ENCODE results near the gene GPBP1. TPM values are rescaled to one million over a fixed set of nuclear protein-coding genes. Genes with fewer than 3 reads are reported as not detected.

The GPBP1 gene
- polyA plus RNA-seq, 1 of the 3 experiments (the other 2 are of a cell fraction): 11.4 TPM

GRCh38 chr5:57137401-57137800 is 36.5 kb upstream of the GPBP1 start:
- Histone ChIP-seq H4K20me1 (ENCODE audit: insufficient read depth) (no peaks in the 10 kb centered on the region), H3F3A (replicated peaks; ENCODE audit: insufficient read depth) (no peaks in the 10 kb centered on the region), H3K9me3 (no peaks in the 10 kb centered on the region), H3K9ac (no peak overlapping the region), H3K4me1 (ENCODE audit: control insufficient read depth in 1 of 2, insufficient read depth in 2 of 2, low read depth in 1 of 2, low read length in 1 of 2) (no peaks in the 10 kb centered on the region), H2AFZ (ENCODE audit: low read depth) (no peak overlapping the region), H3K27ac (ENCODE audit: low read depth in 2 of 2, low read length in 1 of 2) (no peak overlapping the region), H3K9me2 (no peaks in the 10 kb centered on the region; the same call in 1 of the 2 replicates), H3K79me2 (ENCODE audit: insufficient read depth) (no peaks in the 10 kb centered on the region), H3K4me2 (no peak overlapping the region), H3K4me3 (ENCODE audit: low read depth in 2 of 2, low read length in 1 of 2) (no peak overlapping the region), H3K36me3 (replicated peaks in 1 of 2; ENCODE audit: control insufficient read depth in 1 of 2, insufficient read depth in 2 of 2, low read length in 1 of 2) (no peaks in the 10 kb centered on the region), H3K27me3 (ENCODE audit: insufficient read depth) (no peaks in the 10 kb centered on the region; the same call in 1 of the 2 replicates)
- POLR2A ChIA-PET: interaction anchor here (1.1 kb wide), 1 partner anchor 186 kb away, joined by 4 read pairs; no protein-coding TSS in a partner anchor
- no peak for DNase-seq
- CTCF ChIA-PET: interaction anchor here (0.8 to 3.7 kb wide), 13 partner anchors 9 to 873 kb away, joined by 3 to 23 read pairs (median 6); partner anchors contain the start of gene SETD9
- 53% methylated on average over 2 of the region's 2 CpGs for WGBS (ENCODE audit: low lambda C conversion rate)
- TF ChIP-seq PBX3 (IDR thresholded peaks at IDR 0.05) (no peak), MAX (IDR thresholded peaks at IDR 0.05; ENCODE audit: low read depth) (no peak), NFIC (IDR thresholded peaks at IDR 0.05; ENCODE audit: borderline replicate concordance) (no peak), MXI1 (IDR thresholded peaks at IDR 0.05; ENCODE audit: low read depth, low read length) (no peak), IRF3 (IDR thresholded peaks at IDR 0.05; ENCODE audit: low read depth, low read length) (no peak)

GRCh38 chr5:57152316-57152715 is 21.5 kb upstream of the GPBP1 start:
- H3K36me3 ChIP-seq (replicated peaks in 1 of 2; ENCODE audit: control insufficient read depth in 1 of 2, insufficient read depth in 2 of 2, low read length in 1 of 2): no peaks in the 10 kb centered on the region
- H4K20me1 ChIP-seq (ENCODE audit: insufficient read depth): no peaks in the 10 kb centered on the region
- no peak overlapping the region for H3K4me3 ChIP-seq (ENCODE audit: low read depth in 2 of 2, low read length in 1 of 2)
- H3F3A ChIP-seq (replicated peaks; ENCODE audit: insufficient read depth): no peaks in the 10 kb centered on the region
- H3K27ac ChIP-seq (ENCODE audit: low read depth in 2 of 2, low read length in 1 of 2): no peak overlapping the region
- CTCF ChIA-PET: no interaction called here
- no peak overlapping the region for H2AFZ ChIP-seq (ENCODE audit: low read depth)
- DNase-seq: no peak
- TF ChIP-seq POLR2AphosphoS5 (IDR thresholded peaks at IDR 0.05; ENCODE audit: low read depth, low read length): no peak
- no peak for TF ChIP-seq PBX3 (IDR thresholded peaks at IDR 0.05)
- TF ChIP-seq ELF1 (IDR thresholded peaks at IDR 0.05): no peak
- no peak for TF ChIP-seq TAF1 (IDR thresholded peaks at IDR 0.05; ENCODE audit: borderline replicate concordance, low read depth, low read length)
- TF ChIP-seq EZH2phosphoT487 (IDR thresholded peaks at IDR 0.05; ENCODE audit: borderline replicate concordance, low read depth): no peak
- no peak for TF ChIP-seq GATA2 (CRISPR knock-in tag; IDR thresholded peaks at IDR 0.05)
- TF ChIP-seq RAD21 (IDR thresholded peaks at IDR 0.05; ENCODE audit: low read length): no peak
- TF ChIP-seq NFIC (IDR thresholded peaks at IDR 0.05; ENCODE audit: borderline replicate concordance): no peak
- POLR2A ChIA-PET: no interaction called here
- H3K4me1 ChIP-seq (ENCODE audit: control insufficient read depth in 1 of 2, insufficient read depth in 2 of 2, low read depth in 1 of 2, low read length in 1 of 2): no peaks in the 10 kb centered on the region
- 60% methylated on average over 4 of the region's 4 CpGs for WGBS (ENCODE audit: low lambda C conversion rate)
- H3K9me2 ChIP-seq: no peaks in the 10 kb centered on the region
- H3K4me2 ChIP-seq: no peak overlapping the region
- no peaks in the 10 kb centered on the region for H3K79me2 ChIP-seq (ENCODE audit: insufficient read depth)
- no peaks in the 10 kb centered on the region for H3K9me3 ChIP-seq
- no peaks in the 10 kb centered on the region for H3K27me3 ChIP-seq (ENCODE audit: insufficient read depth)
- no peak overlapping the region for H3K9ac ChIP-seq
